Bone marrow (tissue), 2 donors: Measurements from ENCODE around the gene MGLL.
A peak's percentile ranks its signal among the peaks of the same experiment; 100 is the strongest.

ENCODE experiments used
- DNase-seq, 2 donors: peaks; one replicate each; lab custom pipeline; 2025; lab: John Stamatoyannopoulos, UW

The MGLL gene

GRCh38 chr3:127758013-127758412, 64.3 kb downstream of the MGLL start:
- DNase-seq = no peak

- no peak for DNase-seq
These were observed 67.0 kb downstream of the MGLL start for GRCh38 chr3:127755305-127755681.

GRCh38 chr3:127754411-127755304, 67.7 kb downstream of the MGLL start:
- DNase-seq = peak; percentile 33 to 75

- no peak for DNase-seq
These were observed 68.4 kb downstream of the MGLL start for GRCh38 chr3:127753898-127754410.

- DNase-seq = no peak
These were observed 69.0 kb downstream of the MGLL start for GRCh38 chr3:127753338-127753737.

- no peak for DNase-seq
These were observed 70.5 kb downstream of the MGLL start for GRCh38 chr3:127751782-127752181.

- DNase-seq = no peak
These were observed 71.1 kb downstream of the MGLL start for GRCh38 chr3:127751163-127751621.

- peak; percentile 24 to 64 for DNase-seq
These were observed 71.9 kb downstream of the MGLL start for GRCh38 chr3:127750226-127751031.

GRCh38 chr3:127749787-127750225, 72.5 kb downstream of the MGLL start:
- peak in 1 of 2 donors; percentile 57 for DNase-seq

GRCh38 chr3:127749361-127749760, 73.0 kb downstream of the MGLL start:
- no peak for DNase-seq

- DNase-seq = no peak
These were observed 73.5 kb downstream of the MGLL start for GRCh38 chr3:127748754-127749327.

- DNase-seq = no peak
These were observed 74.4 kb downstream of the MGLL start for GRCh38 chr3:127747751-127748521.

- DNase-seq = no peak
These were observed 75.2 kb downstream of the MGLL start for GRCh38 chr3:127747066-127747465.

GRCh38 chr3:127746400-127747057, 75.8 kb downstream of the MGLL start:
- DNase-seq = no peak

GRCh38 chr3:127745656-127746399, 76.5 kb downstream of the MGLL start:
- DNase-seq = no peak

- no peak for DNase-seq
These were observed 77.4 kb downstream of the MGLL start for GRCh38 chr3:127744875-127745274.

GRCh38 chr3:127744253-127744815, 78.0 kb downstream of the MGLL start:
- DNase-seq = no peak

GRCh38 chr3:127743351-127744252, 78.7 kb downstream of the MGLL start:
- DNase-seq = no peak

GRCh38 chr3:127742580-127742979, 79.7 kb downstream of the MGLL start:
- no peak for DNase-seq
